Activated naive CD4-positive, alpha-beta T cell treated with anti-CD3 and anti-CD28 coated beads for 36 hours (primary cell): ENCODE results near the gene PERM1. TPM values are rescaled to one million over a fixed set of nuclear protein-coding genes. Genes with fewer than 3 reads are reported as not detected.
"Not testable (repeated sequence)": the region's sequence is repeated elsewhere in the genome, so short reads cannot be mapped to it uniquely, and the experiment has no call there.

Experiments
- CTCF ChIA-PET: fragments of 350-600 bp; sonication (Branson Sonifier 250); formaldehyde crosslinking; loops from one replicate; lab custom pipeline; 2021; ENCODE audit warnings: antibody characterized with exemption; lab: Charles Lee
- DNase-seq: peaks from one replicate; pipeline ENCODE4 v3.0.0-alpha.2; 2020
- H3K27ac Mint-ChIP-seq: one replicate; pipeline ENCODE4 v1.8.0; 2021; ENCODE audit warnings: mild to moderate bottlenecking, mixed read lengths
- H3K27me3 Mint-ChIP-seq: one replicate; pipeline ENCODE4 v1.8.0; 2021; ENCODE audit warnings: low read depth, mixed read lengths
- H3K36me3 Mint-ChIP-seq: one replicate; pipeline ENCODE4 v1.8.0; 2021; ENCODE audit warnings: low read depth, mixed read lengths
- H3K4me1 Mint-ChIP-seq: one replicate; pipeline ENCODE4 v1.8.0; 2021; ENCODE audit warnings: low read depth, mixed read lengths
- H3K4me3 Mint-ChIP-seq: one replicate; pipeline ENCODE4 v1.8.0; 2021; ENCODE audit warnings: mild to moderate bottlenecking, moderate library complexity, mixed read lengths
- H3K9me3 Mint-ChIP-seq: one replicate; pipeline ENCODE4 v1.8.0; 2021; ENCODE audit warnings: mixed read lengths
- intact Hi-C: fragments of 100-400 bp; cut with micrococcal nuclease; formaldehyde crosslinking; loops from one replicate; pipeline ENCODE4 v1.15.1; 2023
- total RNA-seq, 2 experiments: library from RNA; stranded (reverse); gene quantifications; one replicate each; pipeline ENCODE4 v1.2.3, GENCODE V29; 2021

The PERM1 gene
- total RNA-seq, 2 experiments from 2014 or later: not detected

DNA sequence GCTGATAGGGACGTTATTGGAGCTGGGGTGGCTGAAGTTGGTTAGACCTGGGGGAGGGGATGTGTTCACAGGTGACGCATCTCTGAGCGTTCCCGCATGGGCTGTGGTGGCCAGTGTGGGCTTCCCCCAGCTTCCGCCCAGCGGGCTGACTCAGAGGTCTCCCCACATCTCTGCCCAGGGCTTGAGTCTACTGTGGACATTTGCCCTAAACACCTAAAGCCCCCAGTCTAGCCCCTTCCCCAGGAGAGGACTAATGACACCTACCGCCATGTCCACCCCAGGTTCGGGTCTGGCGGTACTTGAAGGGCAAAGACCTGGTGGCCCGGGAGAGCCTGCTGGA lies 40.0 kb upstream of the PERM1 start:
- Mint-ChIP-seq H3K4me1 (peaks cover 10% of the 10 kb centered on the region), H3K27me3 (peaks cover 4% of the 10 kb centered on the region), H3K4me3 (no peak overlapping the region), H3K9me3 (no peaks in the 10 kb centered on the region), H3K27ac (no peak overlapping the region), H3K36me3 (no peaks in the 10 kb centered on the region)
- CTCF ChIA-PET: no interaction called here
- intact Hi-C loops: no loop called here
- DNase-seq: no peak

GRCh38 chr1:1021010-1021919 lies 39.4 kb upstream of the PERM1 start:
- DNase-seq: no peak
- intact Hi-C loops: no loop called here
- no peaks in the 10 kb centered on the region for H3K9me3 Mint-ChIP-seq
- peak overlapping the region; percentile 46 for H3K4me3 Mint-ChIP-seq
- H3K27ac Mint-ChIP-seq: no peak overlapping the region
- H3K4me1 Mint-ChIP-seq: peaks cover 10% of the 10 kb centered on the region
- peaks cover 4% of the 10 kb centered on the region for H3K27me3 Mint-ChIP-seq
- CTCF ChIA-PET: no interaction called here
- no peaks in the 10 kb centered on the region for H3K36me3 Mint-ChIP-seq

DNA sequence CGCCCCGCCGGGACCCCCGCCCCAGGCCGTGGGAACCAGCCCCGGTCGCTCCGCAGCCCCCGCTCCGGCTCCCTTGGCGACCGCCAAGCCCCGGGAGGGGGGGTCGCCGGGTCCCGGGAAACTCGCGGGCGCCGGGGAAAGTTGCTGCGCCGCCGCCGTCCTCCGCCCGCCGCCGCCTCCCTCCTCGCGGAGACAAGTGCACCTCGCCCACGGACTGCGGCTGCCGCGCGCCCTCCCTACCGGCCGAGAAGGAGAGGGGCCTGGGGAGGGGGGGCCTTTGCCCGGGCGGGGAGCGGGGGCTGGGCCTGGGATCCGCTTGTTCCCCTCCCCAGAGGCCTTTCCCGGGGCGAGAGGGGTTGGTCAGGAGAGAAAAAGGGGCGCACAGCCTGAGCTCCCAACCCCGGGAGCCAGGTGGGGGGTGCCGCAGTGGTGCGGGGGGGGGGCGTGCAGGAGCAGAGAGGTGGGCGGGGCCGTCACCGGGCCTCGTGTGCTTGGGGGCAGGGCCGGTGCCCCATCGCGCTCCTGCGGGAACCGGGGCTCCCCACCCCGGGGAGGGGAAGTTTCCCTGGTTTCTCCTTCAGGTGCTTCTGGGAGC lies 38.6 kb upstream of the PERM1 start:
- Mint-ChIP-seq H3K36me3 (no peaks in the 10 kb centered on the region), H3K4me3 (no peak overlapping the region), H3K9me3 (no peaks in the 10 kb centered on the region), H3K27ac (no peak overlapping the region), H3K4me1 (peaks cover 10% of the 10 kb centered on the region), H3K27me3 (peaks cover 4% of the 10 kb centered on the region)
- no peak for DNase-seq
- intact Hi-C loops: no loop called here
- CTCF ChIA-PET: no interaction called here

- no peak for DNase-seq
- peak within 1 kb of the TSS; percentile 68 for H3K4me3 Mint-ChIP-seq
- H3K27me3 Mint-ChIP-seq: peaks cover 4% of the 10 kb centered on the region
- CTCF ChIA-PET: no interaction called here
- no peaks in the 10 kb centered on the region for H3K36me3 Mint-ChIP-seq
- H3K4me1 Mint-ChIP-seq: peaks cover 10% of the 10 kb centered on the region
- no peaks in the 10 kb centered on the region for H3K9me3 Mint-ChIP-seq
- no peak within 1 kb of the TSS for H3K27ac Mint-ChIP-seq
- intact Hi-C loops: loop anchor here (1.0 kb wide), 1 partner anchor 44 kb away; no protein-coding TSS in a partner anchor
Measured at GRCh38 chr1:1020000-1020404, 38.1 kb upstream of the PERM1 start, which contains the start of gene AGRN. AGRN (plus strand) TSS chr1:1020120; CDS start chr1:1020173, 53 bp downstream.

- CTCF ChIA-PET: interaction anchor here (0.6 to 3.4 kb wide), 6 partner anchors 11 to 181 kb away, joined by 3 to 17 read pairs (median 3); no protein-coding TSS in a partner anchor
- no peaks in the 10 kb centered on the region for H3K9me3 Mint-ChIP-seq
- DNase-seq: peak; percentile 77
- H3K27ac Mint-ChIP-seq: no peak overlapping the region
- H3K4me3 Mint-ChIP-seq: peak overlapping the region; percentile 68
- peaks cover 16% of the 10 kb centered on the region for H3K4me1 Mint-ChIP-seq
- H3K27me3 Mint-ChIP-seq: peaks cover 4% of the 10 kb centered on the region
- intact Hi-C loops: loop anchor here (1.0 kb wide), 1 partner anchor 45 kb away; no protein-coding TSS in a partner anchor
- peaks cover 2% of the 10 kb centered on the region for H3K36me3 Mint-ChIP-seq
Measured at GRCh38 chr1:1019122-1019999, 37.5 kb upstream of the PERM1 start.

GRCh38 chr1:1018321-1018685 lies 36.4 kb upstream of the PERM1 start:
- H3K9me3 Mint-ChIP-seq, DNase-seq, H3K27me3 Mint-ChIP-seq, H3K27ac Mint-ChIP-seq, H3K36me3 Mint-ChIP-seq, H3K4me3 Mint-ChIP-seq, intact Hi-C loops: not testable (repeated sequence)
- CTCF ChIA-PET: interaction anchor here (1.1 to 3.4 kb wide), 5 partner anchors 16 to 182 kb away, joined by 3 to 17 read pairs (median 3); no protein-coding TSS in a partner anchor
- peaks cover 24% of the 10 kb centered on the region for H3K4me1 Mint-ChIP-seq

GRCh38 chr1:1017397-1018320 lies 35.8 kb upstream of the PERM1 start:
- CTCF ChIA-PET: interaction anchor here (1.2 to 3.4 kb wide), 5 partner anchors 16 to 46 kb away, joined by 3 to 17 read pairs (median 3); no protein-coding TSS in a partner anchor
- H3K4me1 Mint-ChIP-seq: peaks cover 31% of the 10 kb centered on the region
- intact Hi-C loops, H3K9me3 Mint-ChIP-seq, H3K4me3 Mint-ChIP-seq, DNase-seq, H3K36me3 Mint-ChIP-seq, H3K27ac Mint-ChIP-seq, H3K27me3 Mint-ChIP-seq: not testable (repeated sequence)

GRCh38 chr1:1014799-1015681 lies 33.1 kb upstream of the PERM1 start:
- CTCF ChIA-PET: interaction anchor here (0.5 to 3.5 kb wide), 6 partner anchors 13 to 429 kb away, joined by 3 to 19 read pairs (median 4); no protein-coding TSS in a partner anchor

DNA sequence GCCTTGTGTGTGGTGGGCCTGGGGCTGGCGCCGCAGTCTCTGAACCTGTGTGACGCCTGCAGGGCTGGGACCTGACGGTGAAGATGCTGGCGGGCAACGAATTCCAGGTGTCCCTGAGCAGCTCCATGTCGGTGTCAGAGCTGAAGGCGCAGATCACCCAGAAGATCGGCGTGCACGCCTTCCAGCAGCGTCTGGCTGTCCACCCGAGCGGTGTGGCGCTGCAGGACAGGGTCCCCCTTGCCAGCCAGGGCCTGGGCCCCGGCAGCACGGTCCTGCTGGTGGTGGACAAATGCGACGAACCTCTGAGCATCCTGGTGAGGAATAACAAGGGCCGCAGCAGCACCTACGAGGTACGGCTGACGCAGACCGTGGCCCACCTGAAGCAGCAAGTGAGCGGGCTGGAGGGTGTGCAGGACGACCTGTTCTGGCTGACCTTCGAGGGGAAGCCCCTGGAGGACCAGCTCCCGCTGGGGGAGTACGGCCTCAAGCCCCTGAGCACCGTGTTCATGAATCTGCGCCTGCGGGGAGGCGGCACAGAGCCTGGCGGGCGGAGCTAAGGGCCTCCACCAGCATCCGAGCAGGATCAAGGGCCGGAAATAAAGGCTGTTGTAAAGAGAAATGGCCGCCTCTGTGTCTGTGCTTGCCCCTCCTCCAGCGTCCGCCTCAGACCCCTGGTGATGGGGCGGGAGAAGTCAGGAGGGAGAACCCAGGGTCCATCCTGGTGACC lies 32.2 kb upstream of the PERM1 start:
- peaks cover 6% of the 10 kb centered on the region for H3K36me3 Mint-ChIP-seq
- H3K4me1 Mint-ChIP-seq: peaks cover 30% of the 10 kb centered on the region
- peak overlapping the region; percentile 86 for H3K27ac Mint-ChIP-seq
- intact Hi-C loops: loop anchor here (1.0 to 2.0 kb wide), 4 partner anchors 14 to 51 kb away; partner anchors contain the start of gene HES4
- DNase-seq: peak; percentile 42
- CTCF ChIA-PET: interaction anchor here (0.7 to 3.5 kb wide), 7 partner anchors 12 to 50 kb away, joined by 3 to 19 read pairs (median 4); no protein-coding TSS in a partner anchor
- peaks cover 2% of the 10 kb centered on the region for H3K27me3 Mint-ChIP-seq
- H3K4me3 Mint-ChIP-seq: peak overlapping the region; percentile 94
- H3K9me3 Mint-ChIP-seq: no peaks in the 10 kb centered on the region

More at GRCh38 chr1:1014799-1015681, 33.1 kb upstream of the PERM1 start:
- no peak for DNase-seq
- intact Hi-C loops: no loop called here
- Mint-ChIP-seq H3K4me1 (peaks cover 31% of the 10 kb centered on the region), H3K9me3 (no peaks in the 10 kb centered on the region), H3K27me3 (no peaks in the 10 kb centered on the region), H3K4me3 (peak overlapping the region; percentile 94), H3K36me3 (peaks cover 6% of the 10 kb centered on the region), H3K27ac (peak overlapping the region; percentile 86)
